Mesendoderm (in vitro differentiated cells): ENCODE measurements around the gene RNF152.
"Not testable (repeated sequence)": the region's sequence is repeated elsewhere in the genome, so short reads cannot be mapped to it uniquely, and the experiment has no call there.

Experiments
- DNase-seq: peaks from one replicate; pipeline ENCODE4 v3.0.0; 2013
- H2AK5ac ChIP-seq: 2 replicates; pipeline ENCODE4 v1.6.1; 2013; ENCODE audit warnings: low read length, inconsistent platforms
- H2BK120ac ChIP-seq: 2 replicates; pipeline ENCODE4 v1.6.1; 2013; ENCODE audit warnings: low read depth, mild to moderate bottlenecking, low read length, moderate library complexity, mixed read lengths
- H2BK15ac ChIP-seq: replicated peaks from 2 replicates; pipeline ENCODE4 v1.6.1; 2013; ENCODE audit warnings: low read depth, mild to moderate bottlenecking, moderate library complexity
- H2BK5ac ChIP-seq: 2 replicates; pipeline ENCODE4 v1.6.1; 2013; ENCODE audit warnings: low read length, inconsistent platforms
- H3K18ac ChIP-seq: 2 replicates; pipeline ENCODE4 v1.6.1; 2013; ENCODE audit warnings: mild to moderate bottlenecking, low read length, mixed read lengths
- H3K23ac ChIP-seq: one replicate; pipeline ENCODE4 v1.6.1; 2013; ENCODE audit warnings: low read length
- H3K27ac ChIP-seq: 2 replicates; pipeline ENCODE4 v1.5.1; 2013; ENCODE audit warnings: low read depth, mild to moderate bottlenecking, inconsistent platforms, low read length, moderate library complexity
- H3K27me3 ChIP-seq: 2 replicates; pipeline ENCODE4 v1.6.1; 2013; ENCODE audit warnings: low read length, control low read depth, mild to moderate bottlenecking, inconsistent platforms; ENCODE audit not compliant: insufficient read depth, poor library complexity
- H3K36me3 ChIP-seq: 2 replicates; pipeline ENCODE4 v1.6.1; 2013; ENCODE audit warnings: low read length, inconsistent platforms; ENCODE audit not compliant: control insufficient read depth, insufficient read depth
- H3K4ac ChIP-seq: one replicate; pipeline ENCODE4 v1.6.1; 2013; ENCODE audit warnings: low read depth, mild to moderate bottlenecking, low read length, moderate library complexity
- H3K4me1 ChIP-seq: 2 replicates; pipeline ENCODE4 v1.6.1; 2013; ENCODE audit warnings: low read depth, low read length, inconsistent platforms; ENCODE audit not compliant: control insufficient read depth
- H3K4me2 ChIP-seq: 2 replicates; pipeline ENCODE4 v1.6.1; 2013; ENCODE audit warnings: low read length
- H3K4me3 ChIP-seq: 2 replicates; pipeline ENCODE4 v1.5.1; 2013; ENCODE audit warnings: mild to moderate bottlenecking, low read length
- H3K56ac ChIP-seq: one replicate; pipeline ENCODE4 v1.6.1; 2013; ENCODE audit warnings: low read length
- H3K79me1 ChIP-seq: 2 replicates; pipeline ENCODE4 v1.6.1; 2013; ENCODE audit warnings: low read length, inconsistent platforms
- H3K79me2 ChIP-seq: 2 replicates; pipeline ENCODE4 v1.6.1; 2013; ENCODE audit warnings: mild to moderate bottlenecking, low read length; ENCODE audit not compliant: control insufficient read depth, insufficient read depth
- H3K9ac ChIP-seq: 2 replicates; pipeline ENCODE4 v1.6.1; 2013; ENCODE audit warnings: low read length, inconsistent platforms
- H4K5ac ChIP-seq: one replicate; pipeline ENCODE4 v1.6.1; 2013; ENCODE audit warnings: low read length
- H4K8ac ChIP-seq: one replicate; pipeline ENCODE4 v1.6.1; 2013; ENCODE audit warnings: low read depth, mild to moderate bottlenecking, control low read depth, low read length, moderate library complexity
- WGBS: extraction: QIAGEN DNeasy Blood & Tissue Kit; methylation state at CpG from one replicate; pipeline ENCODE4 v1.1.7; 2013; ENCODE audit warnings: low lambda C conversion rate, missing lambda C conversion rate; ENCODE audit not compliant: insufficient coverage; ENCODE audit errors: extremely low coverage; 5-methylcytosine and 5-hydroxymethylcytosine counted together

Gene RNF152

DNA sequence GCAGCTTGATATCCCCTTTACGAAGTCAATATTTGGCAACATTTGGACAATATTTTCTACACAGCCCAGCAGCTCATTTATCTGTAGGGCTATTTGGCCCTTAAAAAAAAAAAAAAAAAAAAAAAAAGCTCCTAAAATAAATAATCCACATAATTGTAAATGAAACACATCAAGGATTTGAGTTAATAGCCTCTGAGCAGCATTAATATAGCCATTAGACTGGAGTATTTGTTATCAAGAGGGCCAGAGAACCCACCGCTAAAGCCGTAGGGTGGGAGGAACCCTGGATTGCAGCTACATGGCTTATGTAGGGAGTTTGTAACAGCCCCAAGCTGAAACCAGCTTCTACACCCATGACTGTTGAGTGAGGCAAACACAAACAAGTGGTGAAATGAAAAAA, 84.5 kb downstream of the RNF152 start:
- no peak overlapping the region for H3K23ac ChIP-seq
- H3K36me3 ChIP-seq: no peaks in the 10 kb centered on the region
- H3K27ac ChIP-seq: no peak overlapping the region
- H3K79me2 ChIP-seq: no peaks in the 10 kb centered on the region
- H2BK15ac ChIP-seq: no peak overlapping the region
- H2AK5ac ChIP-seq: no peak overlapping the region
- no peak overlapping the region for H4K8ac ChIP-seq
- H4K5ac ChIP-seq: no peak overlapping the region
- H3K4ac ChIP-seq: no peak overlapping the region
- no peak overlapping the region for H3K4me3 ChIP-seq
- no peak overlapping the region for H3K4me2 ChIP-seq
- no peak overlapping the region for H2BK5ac ChIP-seq
- no peak for DNase-seq
- H3K56ac ChIP-seq: no peak overlapping the region
- no peak overlapping the region for H3K18ac ChIP-seq
- no peaks in the 10 kb centered on the region for H3K4me1 ChIP-seq
- no peak overlapping the region for H2BK120ac ChIP-seq
- no peaks in the 10 kb centered on the region for H3K79me1 ChIP-seq
- WGBS: no CpG with 5 or more reads among the region's 3 CpGs
- no peak overlapping the region for H3K9ac ChIP-seq
- H3K27me3 ChIP-seq: no peaks in the 10 kb centered on the region

DNA sequence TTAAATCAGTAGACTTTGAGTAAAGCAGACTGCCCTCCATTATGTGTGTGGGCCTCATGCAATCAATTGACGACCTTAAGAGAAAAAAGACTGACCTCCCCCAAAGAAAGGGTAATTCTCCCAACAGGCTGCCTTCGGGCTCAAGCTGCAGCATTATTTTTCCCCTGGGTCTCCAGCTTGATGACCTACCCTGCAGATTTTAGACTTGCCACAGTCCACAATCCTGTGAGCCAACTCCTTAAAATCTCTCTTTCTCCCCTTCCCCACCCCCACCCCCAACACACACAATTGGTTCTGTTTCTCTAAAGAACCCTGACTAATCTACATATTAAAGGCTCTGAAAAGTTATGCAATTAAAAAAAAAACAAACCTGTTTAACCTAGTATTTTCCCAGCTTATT, 89.4 kb downstream of the RNF152 start:
- DNase-seq: no peak
- Histone ChIP-seq H4K5ac (no peak overlapping the region), H3K56ac (no peak overlapping the region), H2BK120ac (no peak overlapping the region), H3K36me3 (no peaks in the 10 kb centered on the region), H3K4ac (no peak overlapping the region), H3K9ac (no peak overlapping the region), H3K4me2 (no peak overlapping the region), H4K8ac (no peak overlapping the region), H3K27me3 (no peaks in the 10 kb centered on the region), H3K18ac (no peak overlapping the region), H3K4me1 (no peaks in the 10 kb centered on the region), H3K27ac (no peak overlapping the region), H3K79me2 (no peaks in the 10 kb centered on the region), H2BK15ac (no peak overlapping the region), H2AK5ac (no peak overlapping the region), H3K23ac (no peak overlapping the region), H3K4me3 (no peak overlapping the region), H3K79me1 (no peaks in the 10 kb centered on the region), H2BK5ac (no peak overlapping the region)
- WGBS: no CpG with 5 or more reads among the region's 2 CpGs

DNA sequence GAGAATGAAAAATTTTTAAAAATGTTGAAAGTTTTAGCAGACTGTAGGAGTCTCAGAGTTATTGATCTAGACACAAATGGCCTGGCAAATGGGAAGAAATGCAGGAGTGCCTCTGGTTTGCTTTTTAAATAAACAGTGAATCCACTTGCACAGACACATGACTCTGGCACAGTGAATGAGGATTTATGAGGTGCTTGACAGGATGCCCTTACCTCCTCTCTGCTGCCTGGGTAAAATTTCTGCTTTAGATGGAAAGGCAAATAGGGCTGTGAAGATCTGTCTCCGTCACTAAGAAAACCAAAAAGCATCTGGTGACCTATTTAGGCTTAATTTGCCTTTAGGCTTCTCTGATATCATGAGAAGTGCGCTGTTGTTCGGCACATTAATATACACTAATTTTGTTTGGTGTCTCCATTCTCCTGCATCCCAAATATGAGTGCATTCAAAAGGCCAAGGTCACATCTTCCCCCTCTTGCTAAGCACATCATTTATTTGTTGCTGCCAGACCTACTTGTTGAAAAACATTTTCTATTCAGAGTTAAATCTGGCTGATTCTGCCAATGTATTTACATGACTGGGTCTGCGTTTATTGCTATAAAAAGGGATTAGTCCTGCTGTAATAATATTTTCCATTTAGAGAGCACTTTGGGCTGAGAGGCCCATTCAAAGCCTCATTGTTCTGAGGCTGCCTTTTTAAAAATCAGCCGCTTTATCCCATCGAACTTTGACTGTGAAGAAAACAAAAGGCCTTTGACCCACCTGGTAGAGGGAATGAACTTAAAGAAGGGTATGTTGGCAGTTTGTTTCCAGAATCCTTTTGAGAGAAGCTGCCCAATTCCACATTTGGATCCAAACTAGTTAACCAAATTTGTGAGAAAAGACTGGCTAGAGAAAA, 94.9 kb downstream of the RNF152 start:
- no peaks in the 10 kb centered on the region for H3K79me2 ChIP-seq

DNA sequence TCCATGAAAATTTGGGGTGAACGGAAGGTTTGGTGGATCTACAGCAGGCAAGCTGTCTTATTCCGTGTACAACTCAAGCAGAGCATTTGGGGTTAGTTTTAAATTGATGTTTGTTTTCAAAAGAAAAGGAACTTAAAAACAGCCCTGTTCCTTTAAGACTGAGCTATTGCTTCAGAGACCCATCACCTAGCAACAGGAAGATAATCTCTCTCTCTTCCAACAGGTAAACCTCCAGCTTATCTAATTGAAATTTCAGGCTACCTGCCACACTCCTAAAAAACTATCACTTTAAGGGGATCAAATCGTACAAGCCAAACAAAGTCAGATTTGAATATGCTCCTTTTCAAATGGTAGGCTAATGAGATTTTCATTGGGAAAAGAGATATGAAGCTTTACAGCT, 101.8 kb downstream of the RNF152 start:
- Histone ChIP-seq H3K18ac (no peak overlapping the region), H3K4me2 (no peak overlapping the region), H3K9ac (no peak overlapping the region), H3K4me3 (no peak overlapping the region), H2BK5ac (no peak overlapping the region), H3K36me3 (no peaks in the 10 kb centered on the region), H3K79me1 (no peaks in the 10 kb centered on the region), H3K79me2 (no peaks in the 10 kb centered on the region), H3K56ac (no peak overlapping the region), H2AK5ac (no peak overlapping the region), H3K23ac (no peak overlapping the region), H4K5ac (no peak overlapping the region), H4K8ac (no peak overlapping the region), H2BK15ac (no peak overlapping the region), H2BK120ac (no peak overlapping the region), H3K27me3 (no peaks in the 10 kb centered on the region), H3K4me1 (peaks cover 2% of the 10 kb centered on the region), H3K4ac (no peak overlapping the region), H3K27ac (peak overlapping the region; percentile 34)
- DNase-seq: peak; percentile 35
- no CpG with 5 or more reads among the region's 3 CpGs for WGBS

More for the DNA sequence above, 94.9 kb downstream of the RNF152 start:
- DNase-seq: no peak
- Histone ChIP-seq H3K4me3 (no peak overlapping the region), H3K9ac (no peak overlapping the region), H3K18ac (no peak overlapping the region), H3K4me2 (no peak overlapping the region), H2AK5ac (no peak overlapping the region), H4K8ac (no peak overlapping the region), H3K4me1 (no peaks in the 10 kb centered on the region), H3K36me3 (no peaks in the 10 kb centered on the region), H2BK15ac (no peak overlapping the region), H3K23ac (no peak overlapping the region), H3K79me1 (no peaks in the 10 kb centered on the region), H3K27ac (no peak overlapping the region), H3K4ac (no peak overlapping the region), H3K56ac (peak overlapping the region; percentile 10), H4K5ac (no peak overlapping the region), H3K27me3 (no peaks in the 10 kb centered on the region), H2BK120ac (no peak overlapping the region), H2BK5ac (no peak overlapping the region)
- no CpG with 5 or more reads among the region's 6 CpGs for WGBS

DNA sequence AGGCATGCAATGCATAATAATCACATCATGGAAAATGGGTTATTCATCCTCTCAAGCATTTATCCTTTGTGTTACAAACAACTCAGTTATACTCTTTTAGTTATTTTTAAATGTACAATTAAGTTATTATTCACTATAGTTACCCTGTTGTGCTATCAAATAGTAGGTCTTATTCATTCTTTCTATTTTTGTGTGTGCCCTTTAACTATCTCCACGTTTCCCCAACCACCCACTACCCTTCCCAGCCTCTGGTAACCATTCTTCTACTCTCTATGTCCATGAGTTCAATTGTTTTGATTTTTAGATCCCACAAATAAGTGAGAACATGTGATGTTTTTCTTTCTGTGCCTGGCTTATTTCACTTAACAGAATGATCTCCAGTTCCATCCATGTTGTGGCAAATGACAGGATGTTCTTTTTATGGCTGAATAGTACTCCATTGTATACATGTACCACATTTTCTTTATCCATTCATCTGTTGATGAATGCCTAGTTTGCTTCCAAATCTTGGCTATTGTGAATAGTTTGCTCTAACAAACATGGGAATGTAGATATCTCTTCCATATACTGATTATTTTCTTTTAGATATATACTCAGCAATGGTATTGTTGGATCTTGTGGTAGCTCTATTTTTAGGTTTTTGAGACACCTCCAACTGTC, 105.7 kb downstream of the RNF152 start:
- not testable (repeated sequence) for H3K4ac ChIP-seq

More for the DNA sequence above, 105.7 kb downstream of the RNF152 start:
- H3K27me3 ChIP-seq, H2BK5ac ChIP-seq, H2BK15ac ChIP-seq, H3K36me3 ChIP-seq, H3K18ac ChIP-seq, H3K79me2 ChIP-seq, H3K79me1 ChIP-seq, H3K4me1 ChIP-seq, H2BK120ac ChIP-seq, H2AK5ac ChIP-seq, H3K23ac ChIP-seq, H4K5ac ChIP-seq, H4K8ac ChIP-seq, H3K4me3 ChIP-seq, H3K9ac ChIP-seq, DNase-seq, H3K4me2 ChIP-seq, H3K27ac ChIP-seq, H3K56ac ChIP-seq: not testable (repeated sequence)
- WGBS: no CpG with 5 or more reads among the region's 1 CpG
